PC-9 (cell line): ENCODE measurements around the gene SIPA1L3. TPM values are rescaled to one million over a fixed set of nuclear protein-coding genes. Genes with fewer than 3 reads are reported as not detected.

Experiments used
- BruUV-seq: library from RNA; stranded (reverse); fragments of 400-500 nt; replicated peaks from 2 replicates; lab custom pipeline; 2021; lab: Mats Ljungman, UMichigan
- CTCF ChIA-PET: fragments of 300-600 bp; sonication (Branson Sonifier 250); formaldehyde crosslinking; loops from one replicate; lab custom pipeline; 2022; ENCODE audit warnings: antibody characterized with exemption; lab: Charles Lee
- POLR2A ChIA-PET: fragments of 300-600 bp; sonication (Branson Sonifier 250); formaldehyde crosslinking; loops from one replicate; lab custom pipeline; 2022; ENCODE audit warnings: antibody characterized with exemption; ENCODE audit not compliant: unreplicated experiment; lab: Charles Lee
- DNase-seq, 2 experiments: peaks; one replicate each; pipeline versions ENCODE4 v3.0.0 to v3.0.0-alpha.2; 2015 to 2022; ENCODE audit warnings: mixed read lengths in 1 of 2
- H2AFZ ChIP-seq: fragments of 200-600 bp; sonication (generic); 2 replicates; pipeline ENCODE4 v1.8.1; 2017; ENCODE audit warnings: antibody characterized with exemption
- H3F3A ChIP-seq: fragments of 200-600 bp; sonication (generic); 2 replicates; pipeline ENCODE4 v1.8.1; 2017; ENCODE audit warnings: antibody characterized with exemption, mild to moderate bottlenecking, low read depth; ENCODE audit not compliant: insufficient read depth
- H3K27ac ChIP-seq: fragments of 200-600 bp; sonication (generic); 2 replicates; pipeline ENCODE4 v1.6.1; 2016; ENCODE audit warnings: mixed run types
- H3K27me3 ChIP-seq: fragments of 200-600 bp; sonication (generic); 2 replicates; pipeline ENCODE4 v1.6.1; 2016; ENCODE audit warnings: low read depth, mixed run types; ENCODE audit not compliant: insufficient read depth
- H3K36me3 ChIP-seq: fragments of 200-600 bp; sonication (generic); 2 replicates; pipeline ENCODE4 v1.6.1; 2016; ENCODE audit warnings: low read depth, mixed run types
- H3K4me1 ChIP-seq: fragments of 200-600 bp; sonication (generic); replicated peaks from 2 replicates; pipeline ENCODE4 v1.6.1; 2016; ENCODE audit warnings: mixed run types; ENCODE audit not compliant: insufficient read depth
- H3K4me2 ChIP-seq: fragments of 200-600 bp; sonication (generic); 2 replicates; pipeline ENCODE4 v1.6.1; 2017; ENCODE audit warnings: mixed run types
- H3K4me3 ChIP-seq: fragments of 200-600 bp; sonication (generic); 2 replicates; pipeline ENCODE4 v1.6.1; 2016; ENCODE audit warnings: mixed run types
- H3K79me2 ChIP-seq: fragments of 200-600 bp; sonication (generic); 2 replicates; pipeline ENCODE4 v1.6.1; 2017; ENCODE audit warnings: low read depth, mixed run types
- H3K9me2 ChIP-seq: fragments of 200-600 bp; sonication (generic); 2 replicates; pipeline ENCODE4 v1.8.1; 2017; ENCODE audit warnings: mild to moderate bottlenecking; ENCODE audit not compliant: insufficient read depth
- H3K9me3 ChIP-seq: fragments of 200-600 bp; sonication (generic); 2 replicates; pipeline ENCODE4 v1.8.1; 2016; ENCODE audit warnings: low read depth; ENCODE audit not compliant: insufficient read depth
- H4K20me1 ChIP-seq: fragments of 200-600 bp; sonication (generic); 2 replicates; pipeline ENCODE4 v1.8.1; 2017; ENCODE audit not compliant: insufficient read depth
- CTCF ChIP-seq: fragments of 200-600 bp; sonication (generic); conservative IDR thresholded peaks from 2 replicates; pipeline ENCODE4 v1.6.1; 2017; ENCODE audit warnings: mixed run types, antibody characterized with exemption, mild to moderate bottlenecking, moderate library complexity
- EZH2 ChIP-seq: fragments of 200-600 bp; sonication (generic); IDR thresholded peaks from 2 replicates; pipeline ENCODE4 v1.8.0; 2017; ENCODE audit warnings: antibody characterized with exemption, low read depth
- intact Hi-C: fragments of 100-400 bp; cut with micrococcal nuclease; formaldehyde crosslinking; loops from one replicate; pipeline ENCODE4 v1.10.0; 2022; ENCODE audit not compliant: unreplicated experiment
- total RNA-seq: library from RNA; stranded (reverse); gene quantifications from 2 replicates; pipeline ENCODE4 v1.2.3, GENCODE V29; 2021

The SIPA1L3 gene
- total RNA-seq, 1 experiment from 2014 or later: 55.2 TPM

DNA sequence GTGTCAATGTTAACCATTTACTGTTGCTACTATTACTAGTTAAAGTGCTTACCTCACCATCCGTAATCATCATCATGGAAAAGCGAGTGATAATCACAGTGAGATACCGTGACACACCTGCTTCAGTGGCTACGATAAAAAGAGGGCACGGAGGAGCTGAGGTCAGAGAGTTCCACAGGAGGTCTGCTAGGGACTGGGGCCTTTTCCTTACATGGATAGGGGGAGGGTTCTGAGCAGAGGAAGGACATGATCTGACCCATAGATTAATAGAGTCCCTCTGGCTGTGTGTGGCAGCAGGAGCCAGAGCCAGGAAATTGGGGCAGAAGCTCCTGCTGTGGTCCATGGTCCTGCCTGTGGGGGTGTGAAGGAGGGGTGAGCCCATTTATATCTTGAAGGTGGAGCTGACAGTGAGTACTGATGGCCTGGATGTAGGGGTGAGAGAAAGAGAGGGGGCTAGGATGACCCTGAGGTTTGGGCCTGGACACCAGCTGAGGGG lies 136.7 kb downstream of the SIPA1L3 start:
- intact Hi-C loops: no loop called here
- no peaks in the 10 kb centered on the region for H3K9me2 ChIP-seq
- CTCF ChIA-PET: no interaction called here

GRCh38 chr19:38044267-38045111 lies 137.5 kb downstream of the SIPA1L3 start:
- TF ChIP-seq EZH2: no peak
- no peak; the same call in 1 of the 2 replicates for TF ChIP-seq CTCF
- Histone ChIP-seq H3K4me1 (no peaks in the 10 kb centered on the region), H3K27me3 (no peaks in the 10 kb centered on the region), H3K36me3 (no peaks in the 10 kb centered on the region), H3K9me3 (no peaks in the 10 kb centered on the region; the same call in 1 of the 2 replicates), H3K4me3 (no peak overlapping the region), H4K20me1 (no peaks in the 10 kb centered on the region), H3F3A (no peaks in the 10 kb centered on the region), H2AFZ (no peak overlapping the region), H3K4me2 (no peak overlapping the region), H3K27ac (no peak overlapping the region), H3K79me2 (peaks cover 4% of the 10 kb centered on the region; the same call in 1 of the 2 replicates), H3K9me2 (no peaks in the 10 kb centered on the region)
- DNase-seq: no peak
- no TSS peak for BruUV-seq
- intact Hi-C loops: no loop called here
- CTCF ChIA-PET: interaction anchor here (0.8 kb wide), 1 partner anchor 142 kb away, joined by 3 read pairs; no protein-coding TSS in a partner anchor
- POLR2A ChIA-PET: no interaction called here

More for the DNA sequence above, 136.7 kb downstream of the SIPA1L3 start:
- no peak overlapping the region for H2AFZ ChIP-seq
- no peaks in the 10 kb centered on the region for H4K20me1 ChIP-seq
- H3K27me3 ChIP-seq: no peaks in the 10 kb centered on the region
- TF ChIP-seq EZH2: no peak
- TF ChIP-seq CTCF: no peak
- no peak overlapping the region for H3K4me3 ChIP-seq
- no peak for DNase-seq
- no TSS peak for BruUV-seq
- no peaks in the 10 kb centered on the region for H3K36me3 ChIP-seq
- no peak overlapping the region for H3K4me2 ChIP-seq
- no peaks in the 10 kb centered on the region for H3K4me1 ChIP-seq
- H3K9me3 ChIP-seq: no peaks in the 10 kb centered on the region; the same call in 1 of the 2 replicates
- H3F3A ChIP-seq: no peaks in the 10 kb centered on the region
- H3K27ac ChIP-seq: no peak overlapping the region
- peaks cover 4% of the 10 kb centered on the region; the same call in 1 of the 2 replicates for H3K79me2 ChIP-seq
- POLR2A ChIA-PET: interaction anchor here (0.6 kb wide), 1 partner anchor 31 kb away, joined by 3 read pairs; no protein-coding TSS in a partner anchor

- Histone ChIP-seq H3K79me2 (peaks cover 4% of the 10 kb centered on the region; the same call in 1 of the 2 replicates), H3K4me1 (no peaks in the 10 kb centered on the region), H3K9me2 (no peaks in the 10 kb centered on the region), H2AFZ (no peak overlapping the region), H3K4me2 (no peak overlapping the region), H3K4me3 (no peak overlapping the region), H3K27me3 (no peaks in the 10 kb centered on the region), H3F3A (no peaks in the 10 kb centered on the region), H3K36me3 (no peaks in the 10 kb centered on the region), H3K27ac (no peak overlapping the region), H3K9me3 (no peaks in the 10 kb centered on the region; the same call in 1 of the 2 replicates), H4K20me1 (no peaks in the 10 kb centered on the region)
- no TSS peak for BruUV-seq
- POLR2A ChIA-PET: no interaction called here
- intact Hi-C loops: no loop called here
- no peak for TF ChIP-seq CTCF
- no peak for TF ChIP-seq EZH2
- CTCF ChIA-PET: no interaction called here
- DNase-seq: no peak
These were observed 138.7 kb downstream of the SIPA1L3 start for GRCh38 chr19:38045554-38046253.
